Caco-2 (cell line): ENCODE measurements around the gene INPP4B. TPM values are rescaled to one million over a fixed set of nuclear protein-coding genes. Genes with fewer than 3 reads are reported as not detected.

Source experiments
- BruUV-seq: library from RNA; stranded (reverse); fragments of 400-500 nt; replicated peaks from 2 replicates; lab custom pipeline; 2021; lab: Mats Ljungman, UMichigan
- CTCF ChIA-PET: fragments of 300-600 bp; sonication (Branson Sonifier 250); formaldehyde crosslinking; loops from one replicate; lab custom pipeline; 2022; ENCODE audit warnings: antibody characterized with exemption; lab: Charles Lee
- POLR2A ChIA-PET: fragments of 300-600 bp; sonication (Branson Sonifier 250); formaldehyde crosslinking; loops from one replicate; lab custom pipeline; 2022; ENCODE audit warnings: antibody characterized with exemption; lab: Charles Lee
- DNase-seq, 2 experiments: peaks; one replicate each; pipeline versions ENCODE4 v3.0.0 to v3.0.0-alpha.2; 2020 to 2022
- H3K27me3 ChIP-seq: replicated peaks from 2 replicates; pipeline ENCODE4 v1.6.0; 2011; ENCODE audit warnings: low read length; ENCODE audit not compliant: control insufficient read depth, insufficient read depth
- H3K36me3 ChIP-seq: 2 replicates; pipeline ENCODE4 v1.5.1; 2011; ENCODE audit warnings: low read length; ENCODE audit not compliant: control insufficient read depth, insufficient read depth
- H3K4me1 ChIP-seq: fragments of 250-450 bp; sonication (Bioruptor Pico); 2 replicates; pipeline ENCODE4 v1.5.1; 2020; ENCODE audit warnings: mild to moderate bottlenecking
- H3K4me3 ChIP-seq: 2 replicates; pipeline ENCODE4 v1.5.1; 2011; ENCODE audit warnings: low read depth, mild to moderate bottlenecking, control low read depth, low read length
- H3K9me3 ChIP-seq: fragments of 250-450 bp; sonication (Bioruptor Pico); 2 replicates; pipeline ENCODE4 v1.5.1; 2020; ENCODE audit warnings: mild to moderate bottlenecking, moderate library complexity
- H3K27ac Mint-ChIP-seq: one replicate; pipeline ENCODE4 v1.8.0; 2022; ENCODE audit warnings: mixed read lengths; ENCODE audit not compliant: unreplicated experiment
- H3K27me3 Mint-ChIP-seq: one replicate; pipeline ENCODE4 v1.8.0; 2022; ENCODE audit warnings: mixed read lengths; ENCODE audit not compliant: insufficient read depth, unreplicated experiment
- H3K36me3 Mint-ChIP-seq: one replicate; pipeline ENCODE4 v1.8.0; 2022; ENCODE audit warnings: mild to moderate bottlenecking, mixed read lengths; ENCODE audit not compliant: insufficient read depth, unreplicated experiment
- H3K4me1 Mint-ChIP-seq: one replicate; pipeline ENCODE4 v1.8.0; 2022; ENCODE audit warnings: low read depth, mixed read lengths; ENCODE audit not compliant: unreplicated experiment
- H3K4me3 Mint-ChIP-seq: one replicate; pipeline ENCODE4 v1.8.0; 2022; ENCODE audit warnings: mild to moderate bottlenecking, moderate library complexity, mixed read lengths; ENCODE audit not compliant: unreplicated experiment
- H3K9me3 Mint-ChIP-seq: one replicate; pipeline ENCODE4 v1.8.0; 2022; ENCODE audit warnings: mixed read lengths; ENCODE audit not compliant: unreplicated experiment
- intact Hi-C: fragments of 100-400 bp; cut with micrococcal nuclease; formaldehyde crosslinking; loops from one replicate; pipeline ENCODE4 v1.10.0; 2022; ENCODE audit not compliant: unreplicated experiment
- total RNA-seq: library from RNA; stranded (reverse); gene quantifications from 2 replicates; pipeline ENCODE4 v1.2.3, GENCODE V29; 2022
- TF ChIP-seq, protein P1 (sequence below), 2 experiments: fragments of 200-600 bp in 1 of 2; IDR thresholded peaks; 1 replicate in 1 of 2; 2 replicates in 1 of 2; pipeline versions ENCODE4 v1.5.1 to v1.8.0; 2011 to 2022; ENCODE audit warnings: antibody characterized with exemption in 1 of 2, control low read depth in 1 of 2, inconsistent platforms in 1 of 2, low read depth in 1 of 2, low read length in 1 of 2, mild to moderate bottlenecking in 1 of 2, moderate library complexity in 1 of 2; ENCODE audit not compliant: insufficient read depth in 1 of 2, severe bottlenecking in 1 of 2, unreplicated experiment in 1 of 2

Gene INPP4B
- total RNA-seq, 1 experiment from 2014 or later: 10.3 TPM

DNA sequence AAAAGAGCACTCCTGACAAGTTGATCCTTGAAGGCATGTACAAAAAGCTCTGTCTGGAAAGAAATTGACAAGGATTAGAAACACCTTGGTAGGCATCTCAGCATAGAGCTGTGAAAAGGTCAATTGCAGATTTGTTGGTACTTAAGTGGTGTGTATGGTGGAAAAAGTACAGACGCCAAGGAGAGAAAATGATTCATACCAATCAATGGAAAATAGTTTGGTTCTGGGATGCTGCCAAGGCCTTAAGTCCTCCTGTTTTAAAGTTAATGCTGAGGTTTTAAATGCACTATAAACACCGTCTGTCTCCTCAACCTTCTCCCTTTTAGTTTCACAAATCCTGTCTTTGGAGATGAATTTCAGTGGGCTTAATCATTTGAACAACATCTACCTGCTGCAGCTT lies 685.6 kb downstream of the INPP4B start:
- H3K4me1 Mint-ChIP-seq: no peaks in the 10 kb centered on the region
- H3K36me3 Mint-ChIP-seq: no peaks in the 10 kb centered on the region
- H3K27ac Mint-ChIP-seq: no peak overlapping the region
- TF ChIP-seq, protein P1, sequence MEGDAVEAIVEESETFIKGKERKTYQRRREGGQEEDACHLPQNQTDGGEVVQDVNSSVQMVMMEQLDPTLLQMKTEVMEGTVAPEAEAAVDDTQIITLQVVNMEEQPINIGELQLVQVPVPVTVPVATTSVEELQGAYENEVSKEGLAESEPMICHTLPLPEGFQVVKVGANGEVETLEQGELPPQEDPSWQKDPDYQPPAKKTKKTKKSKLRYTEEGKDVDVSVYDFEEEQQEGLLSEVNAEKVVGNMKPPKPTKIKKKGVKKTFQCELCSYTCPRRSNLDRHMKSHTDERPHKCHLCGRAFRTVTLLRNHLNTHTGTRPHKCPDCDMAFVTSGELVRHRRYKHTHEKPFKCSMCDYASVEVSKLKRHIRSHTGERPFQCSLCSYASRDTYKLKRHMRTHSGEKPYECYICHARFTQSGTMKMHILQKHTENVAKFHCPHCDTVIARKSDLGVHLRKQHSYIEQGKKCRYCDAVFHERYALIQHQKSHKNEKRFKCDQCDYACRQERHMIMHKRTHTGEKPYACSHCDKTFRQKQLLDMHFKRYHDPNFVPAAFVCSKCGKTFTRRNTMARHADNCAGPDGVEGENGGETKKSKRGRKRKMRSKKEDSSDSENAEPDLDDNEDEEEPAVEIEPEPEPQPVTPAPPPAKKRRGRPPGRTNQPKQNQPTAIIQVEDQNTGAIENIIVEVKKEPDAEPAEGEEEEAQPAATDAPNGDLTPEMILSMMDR (IDR thresholded peaks at IDR 0.05; ENCODE audit: insufficient read depth in 1 of 2, low read depth in 1 of 2, low read length in 1 of 2, severe bottlenecking in 1 of 2, unreplicated experiment in 1 of 2): no peak
- intact Hi-C loops: no loop called here
- no TSS peak for BruUV-seq
- no peak overlapping the region for H3K4me3 Mint-ChIP-seq
- no peaks in the 10 kb centered on the region for H3K9me3 ChIP-seq
- CTCF ChIA-PET: no interaction called here
- no peaks in the 10 kb centered on the region for H3K27me3 ChIP-seq
- no peaks in the 10 kb centered on the region for H3K27me3 Mint-ChIP-seq
- POLR2A ChIA-PET: no interaction called here
- H3K9me3 Mint-ChIP-seq: no peaks in the 10 kb centered on the region
- no peaks in the 10 kb centered on the region for H3K4me1 ChIP-seq
- H3K4me3 ChIP-seq: no peak overlapping the region
- H3K36me3 ChIP-seq: no peaks in the 10 kb centered on the region
- DNase-seq: no peak

DNA sequence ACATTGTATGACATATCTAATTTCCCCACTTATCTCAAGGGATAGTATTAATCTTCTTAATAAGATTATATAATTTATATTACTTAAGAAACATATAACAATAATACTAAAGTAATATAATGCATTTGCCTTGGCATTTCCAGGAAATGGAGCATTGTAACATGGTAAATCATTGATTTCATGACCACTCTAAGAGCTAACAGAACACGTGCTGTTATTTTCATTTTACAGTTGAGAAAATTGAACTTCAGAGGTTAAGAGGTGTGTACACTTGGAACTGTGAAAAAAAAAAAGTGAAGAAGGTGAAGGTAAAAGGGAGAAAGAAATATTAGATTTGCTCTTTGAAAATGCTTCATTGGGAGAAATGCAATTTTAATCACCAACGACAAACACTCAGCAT lies 687.1 kb downstream of the INPP4B start:
- Histone ChIP-seq H3K27me3 (no peaks in the 10 kb centered on the region), H3K9me3 (no peaks in the 10 kb centered on the region), H3K36me3 (no peaks in the 10 kb centered on the region), H3K4me3 (no peak overlapping the region), H3K4me1 (no peaks in the 10 kb centered on the region)
- H3K9me3 Mint-ChIP-seq: no peaks in the 10 kb centered on the region
- BruUV-seq: no TSS peak
- ChIA-PET CTCF (no interaction called here), POLR2A (no interaction called here)
- H3K4me3 Mint-ChIP-seq: no peak overlapping the region
- no peaks in the 10 kb centered on the region for H3K36me3 Mint-ChIP-seq
- H3K4me1 Mint-ChIP-seq: no peaks in the 10 kb centered on the region
- DNase-seq: no peak
- H3K27ac Mint-ChIP-seq: no peak overlapping the region
- no peaks in the 10 kb centered on the region for H3K27me3 Mint-ChIP-seq
- intact Hi-C loops: no loop called here
- TF ChIP-seq, protein P1 (IDR thresholded peaks at IDR 0.05; ENCODE audit: insufficient read depth in 1 of 2, low read depth in 1 of 2, low read length in 1 of 2, severe bottlenecking in 1 of 2, unreplicated experiment in 1 of 2): no peak

DNA sequence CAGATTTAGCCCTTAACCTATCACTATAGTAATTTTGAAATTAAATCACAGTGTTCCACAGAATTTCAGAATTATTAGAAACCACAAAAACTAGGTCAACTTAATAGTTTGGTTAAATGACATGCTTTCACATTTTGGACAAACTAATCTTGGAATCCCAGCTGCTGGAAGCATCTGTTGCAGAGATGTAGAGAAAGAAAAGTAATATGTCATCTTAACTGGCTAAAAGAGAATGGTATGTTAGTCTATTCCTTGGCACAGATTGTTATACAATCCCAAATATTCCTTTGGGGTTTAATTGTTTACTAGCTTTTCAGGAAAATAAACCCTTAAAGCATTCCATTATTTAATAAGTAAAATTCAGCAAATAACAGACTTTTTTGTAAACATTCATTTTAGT lies 689.8 kb downstream of the INPP4B start:
- Mint-ChIP-seq H3K9me3 (no peaks in the 10 kb centered on the region), H3K4me1 (no peaks in the 10 kb centered on the region), H3K27me3 (no peaks in the 10 kb centered on the region), H3K36me3 (no peaks in the 10 kb centered on the region), H3K27ac (no peak overlapping the region), H3K4me3 (no peak overlapping the region)
- ChIA-PET CTCF (no interaction called here), POLR2A (no interaction called here)
- no peaks in the 10 kb centered on the region for H3K4me1 ChIP-seq
- TF ChIP-seq, protein P1 (IDR thresholded peaks at IDR 0.05; ENCODE audit: insufficient read depth in 1 of 2, low read depth in 1 of 2, low read length in 1 of 2, severe bottlenecking in 1 of 2, unreplicated experiment in 1 of 2): no peak
- no peak overlapping the region for H3K4me3 ChIP-seq
- no TSS peak for BruUV-seq
- intact Hi-C loops: no loop called here
- DNase-seq: no peak
- H3K27me3 ChIP-seq: no peaks in the 10 kb centered on the region
- H3K36me3 ChIP-seq: no peaks in the 10 kb centered on the region
- H3K9me3 ChIP-seq: no peaks in the 10 kb centered on the region
